Mucosa of rectum (tissue), 2 donors: Measurements from ENCODE around the gene ARL3.
"Not testable (repeated sequence)": the region's sequence is repeated elsewhere in the genome, so short reads cannot be mapped to it uniquely, and the experiment has no call there.

ENCODE experiments used
- H3K27ac ChIP-seq, 2 donors: one replicate each; pipeline ENCODE4 v1.7.0; 2013; ENCODE audit warnings: inconsistent platforms in 2 of 2, low read depth in 2 of 2, low read length in 2 of 2
- H3K27me3 ChIP-seq, 2 donors: one replicate each; pipeline ENCODE4 v1.7.0; 2013; ENCODE audit warnings: low read length in 2 of 2; ENCODE audit not compliant: control insufficient read depth in 2 of 2, insufficient read depth in 2 of 2
- H3K36me3 ChIP-seq, 2 donors: one replicate each; pipeline ENCODE4 v1.7.0; 2013; ENCODE audit warnings: low read length in 2 of 2; ENCODE audit not compliant: control insufficient read depth in 2 of 2, insufficient read depth in 2 of 2
- H3K4me1 ChIP-seq, 2 donors: one replicate each; pipeline ENCODE4 v1.7.0; 2013; ENCODE audit warnings: low read length in 2 of 2, mild to moderate bottlenecking in 1 of 2; ENCODE audit not compliant: control insufficient read depth in 2 of 2, insufficient read depth in 2 of 2
- H3K4me3 ChIP-seq, 2 donors: one replicate each; pipeline ENCODE4 v1.7.0; 2013; ENCODE audit warnings: low read length in 2 of 2
- H3K9ac ChIP-seq, 2 donors: one replicate each; pipeline ENCODE4 v1.7.0; 2013; ENCODE audit warnings: low read length in 2 of 2, low read depth in 1 of 2, mild to moderate bottlenecking in 1 of 2
- H3K9me3 ChIP-seq, 2 donors: one replicate each; pipeline ENCODE4 v1.7.0; 2013; ENCODE audit warnings: low read length in 2 of 2; ENCODE audit not compliant: control insufficient read depth in 2 of 2
- donor health status: healthy.
- donor health status: Normal muscosa, but diverticular disease.

The ARL3 gene

GRCh38 chr10:102675011-102675665 is 39.1 kb downstream of the ARL3 start:
- peaks cover 24 to 35% of the 10 kb centered on the region in 2 donors for H3K4me1 ChIP-seq
- no peak overlapping the region for H3K9ac ChIP-seq
- no peak overlapping the region for H3K4me3 ChIP-seq
- no peaks in the 10 kb centered on the region for H3K36me3 ChIP-seq
- H3K27me3 ChIP-seq: no peaks in the 10 kb centered on the region
- no peaks in the 10 kb centered on the region for H3K9me3 ChIP-seq
- H3K27ac ChIP-seq: peak overlapping the region in 1 of 2 donors; percentile 53

GRCh38 chr10:102674566-102674965 is 39.6 kb downstream of the ARL3 start:
- H3K36me3 ChIP-seq: no peaks in the 10 kb centered on the region
- H3K27ac ChIP-seq: peak overlapping the region in 1 of 2 donors; percentile 68
- no peaks in the 10 kb centered on the region for H3K9me3 ChIP-seq
- peak overlapping the region in 1 of 2 donors; percentile 61 for H3K4me3 ChIP-seq
- peaks cover 30 to 35% of the 10 kb centered on the region in 2 donors for H3K4me1 ChIP-seq
- no peaks in the 10 kb centered on the region for H3K27me3 ChIP-seq
- no peak overlapping the region for H3K9ac ChIP-seq

GRCh38 chr10:102673819-102674511 is 40.2 kb downstream of the ARL3 start:
- Histone ChIP-seq H3K4me3 (peak overlapping the region; percentile 50 to 61), H3K9ac (peak overlapping the region; percentile 52 to 54), H3K27ac (peak overlapping the region; percentile 43 to 68)

GRCh38 chr10:102673236-102673818 is 40.9 kb downstream of the ARL3 start:
- H3K27ac ChIP-seq: peak overlapping the region; percentile 43 to 68
- no peak overlapping the region for H3K4me3 ChIP-seq
- peaks cover 30 to 35% of the 10 kb centered on the region in 2 donors for H3K4me1 ChIP-seq
- no peaks in the 10 kb centered on the region for H3K36me3 ChIP-seq
- H3K27me3 ChIP-seq: no peaks in the 10 kb centered on the region
- H3K9me3 ChIP-seq: no peaks in the 10 kb centered on the region
- peak overlapping the region in 1 of 2 donors; percentile 52 for H3K9ac ChIP-seq

More at GRCh38 chr10:102673819-102674511, 40.2 kb downstream of the ARL3 start:
- Histone ChIP-seq H3K9me3 (no peaks in the 10 kb centered on the region), H3K27me3 (no peaks in the 10 kb centered on the region), H3K4me1 (peaks cover 30 to 38% of the 10 kb centered on the region in 2 donors), H3K36me3 (no peaks in the 10 kb centered on the region)

- no peak overlapping the region for H3K27ac ChIP-seq
- peaks cover 27% of the 10 kb centered on the region in 2 donors for H3K4me1 ChIP-seq
- H3K36me3 ChIP-seq: no peaks in the 10 kb centered on the region
- H3K4me3 ChIP-seq: no peak overlapping the region
- H3K9me3 ChIP-seq: no peaks in the 10 kb centered on the region
- H3K9ac ChIP-seq: no peak overlapping the region
- no peaks in the 10 kb centered on the region for H3K27me3 ChIP-seq
These were observed 43.2 kb downstream of the ARL3 start for GRCh38 chr10:102670871-102671434.

GRCh38 chr10:102670065-102670670 is 44.0 kb downstream of the ARL3 start:
- Histone ChIP-seq H3K9me3 (no peaks in the 10 kb centered on the region), H3K4me1 (peaks cover 19 to 20% of the 10 kb centered on the region in 2 donors), H3K4me3 (no peak overlapping the region), H3K36me3 (no peaks in the 10 kb centered on the region), H3K9ac (no peak overlapping the region), H3K27me3 (no peaks in the 10 kb centered on the region), H3K27ac (no peak overlapping the region)

GRCh38 chr10:102669206-102670064 is 44.8 kb downstream of the ARL3 start:
- H3K4me1 ChIP-seq: peaks cover 13 to 18% of the 10 kb centered on the region in 2 donors
- no peak overlapping the region for H3K9ac ChIP-seq
- H3K4me3 ChIP-seq: no peak overlapping the region
- no peaks in the 10 kb centered on the region for H3K27me3 ChIP-seq
- H3K27ac ChIP-seq: no peak overlapping the region
- H3K36me3 ChIP-seq: no peaks in the 10 kb centered on the region
- no peaks in the 10 kb centered on the region for H3K9me3 ChIP-seq

GRCh38 chr10:102668326-102669107 is 45.7 kb downstream of the ARL3 start:
- H3K4me1 ChIP-seq: peaks cover 6 to 11% of the 10 kb centered on the region in 2 donors
- no peaks in the 10 kb centered on the region for H3K9me3 ChIP-seq
- no peak overlapping the region for H3K4me3 ChIP-seq
- H3K9ac ChIP-seq: no peak overlapping the region
- no peaks in the 10 kb centered on the region for H3K27me3 ChIP-seq
- H3K27ac ChIP-seq: no peak overlapping the region
- no peaks in the 10 kb centered on the region for H3K36me3 ChIP-seq

- H3K9ac ChIP-seq, H3K9me3 ChIP-seq, H3K4me3 ChIP-seq, H3K4me1 ChIP-seq, H3K27me3 ChIP-seq, H3K27ac ChIP-seq, H3K36me3 ChIP-seq: not testable (repeated sequence)
These were observed 46.8 kb downstream of the ARL3 start for GRCh38 chr10:102667411-102667810.
